Measurements from ENCODE around the gene MBD2. TPM values are rescaled to one million over a fixed set of nuclear protein-coding genes. Genes with fewer than 3 reads are reported as not detected.

Gene MBD2
- total and polyA plus RNA-seq, 2 of the 8 experiments (the other 6 are each of a cell fraction or from before 2014, with no cell fraction given): 36.2 to 52.7 TPM

DNA sequence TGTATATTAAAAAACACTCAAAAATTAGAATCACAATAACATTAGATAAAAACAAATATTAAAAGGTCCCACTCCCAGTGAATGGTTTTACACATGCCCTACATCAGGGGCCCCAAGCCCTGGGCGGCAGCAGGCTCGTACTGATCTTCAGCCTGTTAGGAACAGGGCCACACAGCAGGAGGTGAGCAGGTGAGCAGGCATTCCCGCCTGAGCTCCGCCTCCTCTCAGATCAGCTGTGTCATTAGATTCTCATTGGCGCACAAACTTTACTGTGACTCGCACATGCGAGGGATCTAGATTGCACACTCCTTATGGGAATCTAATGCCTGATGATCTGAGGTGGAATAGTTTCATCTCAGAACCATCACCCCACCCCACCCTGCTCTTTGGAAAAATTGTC lies 74.2 kb downstream of the MBD2 start:
- 74% methylated on average over 7 of the region's 7 CpGs; no CpG with 5 or more reads in 1 of the 2 experiments for WGBS, 2 experiments (ENCODE audit: extremely low coverage in 1 of 2, insufficient coverage in 1 of 2, insufficient read length in 1 of 2, insufficient replicate concordance in 2 of 2, low coverage in 1 of 2, low lambda C conversion rate in 2 of 2, missing lambda C conversion rate in 1 of 2)
- Histone ChIP-seq H3K79me2 (ENCODE audit: control insufficient read depth in 1 of 2, insufficient read depth in 2 of 2, low read length in 2 of 2) (no peaks in the 10 kb centered on the region), H2BK120ac (replicated peaks; ENCODE audit: low read depth, low read length) (no peak overlapping the region), H4K5ac (ENCODE audit: insufficient read length, low read depth, low read length) (no peak overlapping the region), H3K23me2 (ENCODE audit: low read depth, low read length) (no peaks in the 10 kb centered on the region), H4K91ac (replicated peaks; ENCODE audit: insufficient read length, low read length) (no peak overlapping the region), H3K27ac (ENCODE audit: low read depth, low read length) (no peak overlapping the region), H3K4me3 (ENCODE audit: extremely low read depth in 1 of 4, insufficient read depth in 2 of 4, low read depth in 3 of 4, low read length in 4 of 4) (no peak overlapping the region), H3K4me2 (ENCODE audit: insufficient read depth in 1 of 2, low read depth in 2 of 2, low read length in 2 of 2) (no peak overlapping the region), H2AK5ac (ENCODE audit: low read depth, low read length) (no peak overlapping the region), H2BK15ac (ENCODE audit: low read length) (no peak overlapping the region), H3K14ac (ENCODE audit: insufficient read length) (no peak overlapping the region), H3K27me3 (replicated peaks in 1 of 4; ENCODE audit: control insufficient read depth in 3 of 4, extremely low read depth in 1 of 4, insufficient read depth in 3 of 4, low read length in 3 of 4) (no peaks in the 10 kb centered on the region), H4K20me1 (replicated peaks in 1 of 2; ENCODE audit: control insufficient read depth in 1 of 2, insufficient read depth in 2 of 2, low read length in 2 of 2) (no peaks in the 10 kb centered on the region), H3K56ac (replicated peaks; ENCODE audit: insufficient read length, low read depth, low read length) (no peak overlapping the region), H3K23ac (ENCODE audit: insufficient read length) (no peak overlapping the region), H3K36me3 (ENCODE audit: control insufficient read depth in 2 of 4, insufficient read depth in 4 of 4, low read length in 3 of 4) (no peaks in the 10 kb centered on the region), H3K9me3 (ENCODE audit: insufficient read depth in 2 of 2, low read depth in 1 of 2, low read length in 1 of 2) (no peaks in the 10 kb centered on the region), H3K79me1 (ENCODE audit: low read depth, low read length) (no peaks in the 10 kb centered on the region), H3K4me1 (replicated peaks in 1 of 4; ENCODE audit: control insufficient read depth in 3 of 4, insufficient read depth in 4 of 4, low read length in 3 of 4) (peaks cover 0 to 3% (median 0%) of the 10 kb centered on the region in 4 experiments; a peak in 2 of 7 replicates), H3K9ac (replicated peaks in 1 of 4; ENCODE audit: extremely low read depth in 1 of 4, low read depth in 3 of 4, low read length in 3 of 4) (no peak overlapping the region), H4K8ac (ENCODE audit: extremely low read depth, insufficient read depth, low read length) (no peak overlapping the region), H3K18ac (ENCODE audit: extremely low read depth, low read length) (no peak overlapping the region), H2BK5ac (ENCODE audit: low read depth, low read length) (no peak overlapping the region), H3K4ac (replicated peaks; ENCODE audit: insufficient read length, low read depth, low read length) (no peak overlapping the region), H2BK12ac (ENCODE audit: low read depth, low read length) (no peak overlapping the region), H2BK20ac (ENCODE audit: low read length) (no peak overlapping the region), H2AFZ (ENCODE audit: low read length) (no peak overlapping the region)
- ChIA-PET CTCF (ENCODE audit: partially characterized antibody) (interaction anchor here (0.9 kb wide), 1 partner anchor 30 kb away, joined by 3 read pairs; no protein-coding TSS in a partner anchor), POLR2A (ENCODE audit: partially characterized antibody) (no interaction called here)
- no peak for DNase-seq (ENCODE audit: low read depth in 1 of 2, low spot score in 2 of 2)
- FAIRE-seq: no peak
- TF ChIP-seq, protein P1, sequence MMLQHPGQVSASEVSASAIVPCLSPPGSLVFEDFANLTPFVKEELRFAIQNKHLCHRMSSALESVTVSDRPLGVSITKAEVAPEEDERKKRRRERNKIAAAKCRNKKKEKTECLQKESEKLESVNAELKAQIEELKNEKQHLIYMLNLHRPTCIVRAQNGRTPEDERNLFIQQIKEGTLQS (IDR thresholded peaks at IDR 0.05; ENCODE audit: insufficient read depth, low read depth, low read length): no peak
- TF ChIP-seq MAX (IDR thresholded peaks at IDR 0.05): 0 out of 2 replicates have a peak, but pooled peaks have one; percentile 40
- TF ChIP-seq, protein P2, sequence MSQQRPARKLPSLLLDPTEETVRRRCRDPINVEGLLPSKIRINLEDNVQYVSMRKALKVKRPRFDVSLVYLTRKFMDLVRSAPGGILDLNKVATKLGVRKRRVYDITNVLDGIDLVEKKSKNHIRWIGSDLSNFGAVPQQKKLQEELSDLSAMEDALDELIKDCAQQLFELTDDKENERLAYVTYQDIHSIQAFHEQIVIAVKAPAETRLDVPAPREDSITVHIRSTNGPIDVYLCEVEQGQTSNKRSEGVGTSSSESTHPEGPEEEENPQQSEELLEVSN (IDR thresholded peaks at IDR 0.05): peak; percentile 61; the same call in 1 of the 2 replicates
- TF ChIP-seq RBBP5 (IDR thresholded peaks at IDR 0.05; ENCODE audit: borderline replicate concordance, low read depth, low read length): no peak

All from H1 (cell line).